IPS-18a (cell line): ENCODE measurements around the gene TACR1.

ENCODE experiments used
- H3K27ac ChIP-seq: one replicate; pipeline ENCODE4 v1.5.1; 2013; ENCODE audit warnings: low read length
- H3K27me3 ChIP-seq: one replicate; pipeline ENCODE4 v1.6.1; 2013; ENCODE audit warnings: mild to moderate bottlenecking, low read length; ENCODE audit not compliant: control insufficient read depth, insufficient read depth
- H3K36me3 ChIP-seq: one replicate; pipeline ENCODE4 v1.6.1; 2013; ENCODE audit warnings: low read depth, low read length; ENCODE audit not compliant: control insufficient read depth
- H3K4me1 ChIP-seq: one replicate; pipeline ENCODE4 v1.6.1; 2013; ENCODE audit warnings: low read depth, low read length; ENCODE audit not compliant: control insufficient read depth
- H3K4me3 ChIP-seq: one replicate; pipeline ENCODE4 v1.5.1; 2013; ENCODE audit warnings: low read length
- H3K9ac ChIP-seq: one replicate; pipeline ENCODE4 v1.6.1; 2013; ENCODE audit warnings: mild to moderate bottlenecking, low read length, moderate library complexity
- H3K9me3 ChIP-seq: one replicate; pipeline ENCODE4 v1.6.1; 2013; ENCODE audit warnings: low read depth, low read length; ENCODE audit not compliant: control insufficient read depth

The TACR1 gene

DNA sequence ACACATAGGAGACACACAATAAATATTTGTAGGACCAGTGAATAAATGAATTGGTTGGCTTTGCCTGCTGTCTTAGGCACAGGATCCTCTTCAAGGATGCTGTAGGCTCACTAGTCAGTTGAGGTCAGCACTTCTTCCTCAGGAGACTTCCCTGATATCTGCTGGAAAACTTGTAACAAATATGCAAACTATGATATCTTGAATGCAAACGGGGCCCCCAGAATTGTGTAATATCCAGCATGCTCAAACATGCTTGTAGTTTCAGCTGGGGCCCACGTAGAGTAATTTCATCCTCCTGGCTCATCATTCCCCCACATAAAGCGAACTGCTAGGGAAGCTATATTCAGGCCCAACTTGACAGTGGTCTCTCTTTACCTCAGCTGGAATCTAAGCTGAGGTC lies 197.3 kb downstream of the TACR1 start:
- no peak overlapping the region for H3K27ac ChIP-seq

GRCh38 chr2:74999468-74999867 lies 199.9 kb downstream of the TACR1 start:
- no peak overlapping the region for H3K9ac ChIP-seq
- H3K4me1 ChIP-seq = peaks cover 5% of the 10 kb centered on the region
- H3K9me3 ChIP-seq = no peaks in the 10 kb centered on the region
- no peaks in the 10 kb centered on the region for H3K27me3 ChIP-seq
- no peaks in the 10 kb centered on the region for H3K36me3 ChIP-seq
- H3K4me3 ChIP-seq = no peak overlapping the region
- no peak overlapping the region for H3K27ac ChIP-seq

More for the DNA sequence above, 197.3 kb downstream of the TACR1 start:
- Histone ChIP-seq H3K4me3 (no peak overlapping the region), H3K27me3 (no peaks in the 10 kb centered on the region), H3K9ac (no peak overlapping the region), H3K36me3 (no peaks in the 10 kb centered on the region), H3K4me1 (no peaks in the 10 kb centered on the region), H3K9me3 (no peaks in the 10 kb centered on the region)
